IPS-15b (cell line): ENCODE results near the gene DCN.

ENCODE experiments used
- H3K27me3 ChIP-seq: one replicate; pipeline ENCODE4 v1.6.1; 2013; ENCODE audit warnings: low read length; ENCODE audit not compliant: control insufficient read depth, insufficient read depth
- H3K36me3 ChIP-seq: one replicate; pipeline ENCODE4 v1.6.1; 2013; ENCODE audit warnings: low read length; ENCODE audit not compliant: control insufficient read depth, insufficient read depth
- H3K4me1 ChIP-seq: one replicate; pipeline ENCODE4 v1.6.1; 2013; ENCODE audit warnings: mild to moderate bottlenecking, low read length; ENCODE audit not compliant: control insufficient read depth, insufficient read depth
- H3K4me3 ChIP-seq: one replicate; pipeline ENCODE4 v1.5.1; 2013; ENCODE audit warnings: low read depth, low read length
- H3K9ac ChIP-seq: one replicate; pipeline ENCODE4 v1.6.1; 2013; ENCODE audit warnings: low read depth, mild to moderate bottlenecking, low read length
- H3K9me3 ChIP-seq: one replicate; pipeline ENCODE4 v1.6.1; 2013; ENCODE audit warnings: mild to moderate bottlenecking, low read length; ENCODE audit not compliant: control insufficient read depth, insufficient read depth

DCN gene

DNA sequence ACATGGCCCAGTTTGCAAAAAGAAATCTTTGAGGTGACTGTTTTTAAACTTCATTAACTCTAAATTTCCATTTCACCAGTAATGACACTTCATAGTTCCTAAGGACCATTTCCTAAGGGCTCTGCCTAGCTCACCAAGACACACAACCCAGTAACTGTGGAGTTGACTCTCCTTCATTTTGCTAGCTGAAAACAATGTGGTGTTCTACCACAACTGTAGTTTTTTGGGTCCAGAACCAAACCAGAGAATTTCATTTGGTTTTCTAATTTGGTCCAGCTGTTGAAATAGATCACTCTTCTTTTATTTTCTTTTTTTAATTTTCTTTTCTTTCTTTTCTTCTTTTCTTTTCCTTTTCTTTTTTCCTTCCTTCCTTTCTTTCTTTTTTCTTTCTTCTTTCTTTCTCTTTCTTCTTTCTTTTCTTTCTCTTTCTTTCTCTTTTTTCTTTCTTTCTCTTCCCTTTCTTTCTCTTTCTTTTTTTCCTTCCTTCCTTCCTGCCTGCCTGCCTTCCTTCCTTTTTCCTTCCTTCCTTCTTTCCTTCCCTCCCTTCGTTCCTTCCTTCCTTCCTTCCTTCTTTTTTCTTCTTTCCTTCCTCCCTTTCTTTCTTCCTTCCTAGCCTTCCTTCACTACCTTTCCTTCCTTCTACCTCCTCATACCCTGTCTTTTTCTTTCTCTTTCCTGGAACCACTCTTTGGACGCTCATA lies 52.8 kb downstream of the DCN start:
- H3K36me3 ChIP-seq: no peaks in the 10 kb centered on the region
- no peak overlapping the region for H3K4me3 ChIP-seq
- no peaks in the 10 kb centered on the region for H3K4me1 ChIP-seq
- H3K27me3 ChIP-seq: no peaks in the 10 kb centered on the region
- no peak overlapping the region for H3K9ac ChIP-seq
- H3K9me3 ChIP-seq: no peaks in the 10 kb centered on the region

DNA sequence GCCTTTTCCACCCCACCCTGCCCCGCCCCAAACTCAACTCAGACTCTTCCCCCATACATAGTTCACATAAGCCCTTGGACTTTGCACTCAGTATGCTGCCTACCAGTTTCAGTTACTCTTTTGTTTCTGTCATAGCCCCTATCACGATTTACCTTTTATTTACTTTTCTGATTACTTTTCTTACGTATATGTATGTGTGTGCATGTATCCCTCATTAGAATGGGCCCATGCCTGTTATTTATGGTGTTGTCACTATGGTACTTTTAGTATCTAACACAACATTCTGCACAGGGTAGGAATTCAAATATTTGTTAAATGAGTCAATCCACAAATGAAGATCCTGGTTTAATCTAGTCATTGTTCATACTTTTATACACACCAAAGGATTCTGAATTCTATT lies 54.9 kb downstream of the DCN start:
- H3K4me3 ChIP-seq: no peak overlapping the region
- H3K4me1 ChIP-seq: no peaks in the 10 kb centered on the region
- H3K36me3 ChIP-seq: no peaks in the 10 kb centered on the region
- no peaks in the 10 kb centered on the region for H3K27me3 ChIP-seq
- no peak overlapping the region for H3K9ac ChIP-seq
- H3K9me3 ChIP-seq: no peaks in the 10 kb centered on the region

- no peaks in the 10 kb centered on the region for H3K4me1 ChIP-seq
- no peaks in the 10 kb centered on the region for H3K9me3 ChIP-seq
- H3K27me3 ChIP-seq: no peaks in the 10 kb centered on the region
- H3K9ac ChIP-seq: no peak overlapping the region
- H3K36me3 ChIP-seq: no peaks in the 10 kb centered on the region
- no peak overlapping the region for H3K4me3 ChIP-seq
Measured at GRCh38 chr12:91127306-91127705, 55.3 kb downstream of the DCN start.

GRCh38 chr12:91126516-91126915 lies 56.1 kb downstream of the DCN start:
- Histone ChIP-seq H3K9ac (no peak overlapping the region), H3K36me3 (no peaks in the 10 kb centered on the region), H3K4me3 (no peak overlapping the region), H3K4me1 (no peaks in the 10 kb centered on the region), H3K9me3 (no peaks in the 10 kb centered on the region), H3K27me3 (no peaks in the 10 kb centered on the region)

DNA sequence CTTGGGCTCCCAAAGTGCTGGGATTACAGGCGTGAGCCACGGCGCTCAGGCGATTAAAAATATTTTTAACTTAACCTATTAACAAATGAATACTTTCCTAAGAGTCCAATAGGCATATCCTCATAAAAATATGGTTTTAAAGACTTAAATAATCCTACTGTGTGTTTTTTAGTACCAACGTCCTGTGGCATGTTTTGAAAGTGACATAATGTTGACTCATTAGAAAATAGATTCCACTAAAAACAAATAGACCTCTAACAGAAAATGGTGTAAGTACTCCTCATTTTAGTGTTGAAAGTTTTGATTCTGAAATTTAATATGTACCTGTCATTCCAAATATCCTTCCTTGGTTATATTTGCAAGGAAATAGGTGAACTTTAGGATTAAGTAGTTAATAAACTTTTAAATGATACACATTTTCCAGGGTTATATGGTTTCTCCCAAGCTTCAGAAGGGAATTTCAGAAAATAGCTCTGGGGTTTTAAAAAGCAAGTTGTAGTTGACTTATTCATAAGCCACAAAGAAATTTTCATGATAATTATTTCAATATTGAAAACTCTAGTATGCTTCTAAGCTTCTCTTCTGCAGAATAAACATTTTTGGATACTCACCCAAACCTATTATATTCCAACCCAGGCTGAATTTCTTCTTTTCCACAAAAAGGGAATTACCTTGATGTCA lies 59.2 kb downstream of the DCN start:
- Histone ChIP-seq H3K9ac (no peak overlapping the region), H3K27me3 (no peaks in the 10 kb centered on the region), H3K4me1 (no peaks in the 10 kb centered on the region), H3K36me3 (no peaks in the 10 kb centered on the region), H3K9me3 (no peaks in the 10 kb centered on the region), H3K4me3 (no peak overlapping the region)

GRCh38 chr12:91120781-91121180 lies 61.8 kb downstream of the DCN start:
- no peaks in the 10 kb centered on the region for H3K4me1 ChIP-seq
- no peaks in the 10 kb centered on the region for H3K36me3 ChIP-seq
- H3K27me3 ChIP-seq: no peaks in the 10 kb centered on the region
- no peak overlapping the region for H3K4me3 ChIP-seq
- H3K9ac ChIP-seq: no peak overlapping the region
- H3K9me3 ChIP-seq: no peaks in the 10 kb centered on the region

GRCh38 chr12:91119089-91119488 lies 63.5 kb downstream of the DCN start:
- H3K9me3 ChIP-seq: no peaks in the 10 kb centered on the region

GRCh38 chr12:91113621-91114020 lies 69.0 kb downstream of the DCN start:
- Histone ChIP-seq H3K4me3 (no peak overlapping the region), H3K36me3 (no peaks in the 10 kb centered on the region), H3K9me3 (no peaks in the 10 kb centered on the region), H3K9ac (no peak overlapping the region), H3K27me3 (no peaks in the 10 kb centered on the region), H3K4me1 (no peaks in the 10 kb centered on the region)

More at GRCh38 chr12:91119089-91119488, 63.5 kb downstream of the DCN start:
- no peaks in the 10 kb centered on the region for H3K36me3 ChIP-seq
- no peak overlapping the region for H3K4me3 ChIP-seq
- no peak overlapping the region for H3K9ac ChIP-seq
- H3K4me1 ChIP-seq: no peaks in the 10 kb centered on the region
- no peaks in the 10 kb centered on the region for H3K27me3 ChIP-seq

DNA sequence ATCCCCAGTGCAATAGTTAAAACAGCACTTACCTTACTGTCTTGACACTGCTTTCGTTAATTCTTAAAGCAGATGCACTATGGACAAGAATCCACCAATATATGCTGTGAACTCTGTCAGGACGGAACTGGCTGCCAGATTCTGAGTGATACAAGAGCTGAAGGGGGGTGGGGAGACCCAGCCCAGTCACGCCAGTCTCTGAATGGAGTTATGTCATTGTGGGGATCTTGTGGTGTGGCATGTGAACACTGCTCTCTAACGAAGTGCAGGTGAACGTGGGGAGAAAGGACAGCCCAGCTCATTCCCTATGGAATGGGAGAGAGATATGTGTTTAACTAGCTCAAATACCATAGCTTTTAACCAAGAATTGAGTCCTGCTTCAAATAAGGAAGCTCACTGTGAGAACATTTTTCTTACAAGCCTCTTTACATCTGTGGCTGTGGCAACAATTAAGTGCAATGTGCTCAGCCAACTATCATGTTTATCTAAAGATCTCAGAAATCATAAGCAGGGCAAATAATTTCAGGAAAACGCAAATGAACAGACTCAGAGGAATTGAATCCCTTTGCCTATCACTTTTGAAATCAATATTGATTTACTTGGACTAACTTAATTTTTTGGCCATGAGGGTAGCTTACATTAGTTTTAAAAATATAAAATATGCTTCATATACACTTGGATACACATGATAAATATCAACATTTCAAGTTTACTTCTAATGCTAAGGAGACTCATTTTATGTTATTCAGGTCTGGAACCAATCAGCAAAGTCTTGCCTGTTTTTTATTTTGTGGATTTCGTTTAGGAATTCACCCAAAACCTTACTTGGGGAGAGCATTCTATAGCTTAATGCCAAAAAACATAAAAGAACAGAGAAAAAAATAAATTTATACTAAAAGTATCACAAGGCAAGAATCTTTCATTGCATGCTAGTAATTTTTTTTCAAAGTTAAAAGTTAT lies 71.0 kb downstream of the DCN start, which contains the start of gene LUM:
LUM (minus strand) TSS at position 129 of the 960 bp plus-strand sequence. CDS start 2,515 bp downstream, outside the sequence.
- no peak within 1 kb of the TSS for H3K4me3 ChIP-seq
- H3K4me1 ChIP-seq: no peaks in the 10 kb centered on the region
- no peaks in the 10 kb centered on the region for H3K36me3 ChIP-seq
- H3K9me3 ChIP-seq: no peaks in the 10 kb centered on the region
- H3K27me3 ChIP-seq: no peaks in the 10 kb centered on the region
- H3K9ac ChIP-seq: no peak within 1 kb of the TSS

DNA sequence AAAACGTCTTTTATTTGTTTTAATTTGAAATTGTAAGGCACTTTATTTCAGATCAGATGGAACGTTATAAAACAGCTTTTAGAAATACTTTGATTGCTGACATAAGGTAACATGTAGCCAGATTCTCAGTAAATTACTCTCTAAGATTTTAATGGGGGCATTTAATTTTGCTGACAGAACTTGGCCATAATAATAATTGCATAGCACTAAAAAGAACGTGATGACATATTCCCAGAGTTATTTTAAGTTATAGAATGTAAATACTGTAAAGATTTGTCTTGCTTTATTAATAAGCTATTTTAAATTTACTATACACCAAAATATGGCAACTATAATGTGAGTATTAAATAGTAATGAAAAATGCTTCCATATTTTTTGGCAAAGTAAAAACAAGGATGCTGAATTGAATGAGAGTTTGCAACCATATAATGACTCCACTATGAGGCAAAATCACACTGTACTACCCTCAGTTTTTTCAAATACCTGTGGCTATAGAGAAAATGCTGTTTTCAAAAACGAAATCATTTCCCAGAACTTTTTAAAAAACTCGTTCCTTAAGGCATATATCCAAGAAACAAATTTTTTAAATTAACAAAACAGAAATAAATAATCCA lies 72.2 kb downstream of the DCN start:
- no peak overlapping the region for H3K4me3 ChIP-seq
- H3K9ac ChIP-seq: no peak overlapping the region
- no peaks in the 10 kb centered on the region for H3K27me3 ChIP-seq
- H3K36me3 ChIP-seq: no peaks in the 10 kb centered on the region
- H3K4me1 ChIP-seq: no peaks in the 10 kb centered on the region
- no peaks in the 10 kb centered on the region for H3K9me3 ChIP-seq

GRCh38 chr12:91109581-91110310 lies 72.9 kb downstream of the DCN start:
- Histone ChIP-seq H3K4me1 (no peaks in the 10 kb centered on the region), H3K4me3 (no peak overlapping the region), H3K36me3 (no peaks in the 10 kb centered on the region), H3K27me3 (no peaks in the 10 kb centered on the region), H3K9ac (no peak overlapping the region), H3K9me3 (no peaks in the 10 kb centered on the region)
